HepG2 (cell line): ENCODE measurements around the gene FAM72D.
"Not testable (repeated sequence)": the region's sequence is repeated elsewhere in the genome, so short reads cannot be mapped to it uniquely, and the experiment has no call there.

Experiments
- CSRNP2 ChIP-seq: sonication (generic); formaldehyde crosslinking; conservative IDR thresholded peaks from 2 replicates; pipeline ENCODE4 v1.8.0; 2022; ENCODE audit warnings: low read depth, missing genetic modification reagents
- CTCF ChIP-seq: sonication (generic); formaldehyde crosslinking; IDR thresholded peaks from 2 replicates; pipeline ENCODE4 v1.5.0; 2020; ENCODE audit warnings: mild to moderate bottlenecking, missing genetic modification reagents, moderate library complexity
- GABPA ChIP-seq, 2 experiments: IDR thresholded peaks; 2 replicates each; pipeline ENCODE4 v1.6.1; 2011 to 2016; ENCODE audit warnings: low read depth in 2 of 2, low read length in 1 of 2, missing biosample characterization in 1 of 2, missing genetic modification characterization in 1 of 2
- GMEB1 ChIP-seq: sonication (generic); formaldehyde crosslinking; IDR thresholded peaks from 2 replicates; pipeline ENCODE4 v1.5.1; 2020; ENCODE audit warnings: missing genetic modification reagents, mild to moderate bottlenecking, borderline replicate concordance
- NAIF1 ChIP-seq: sonication (generic); formaldehyde crosslinking; IDR thresholded peaks from 2 replicates; pipeline ENCODE4 v1.5.0; 2020; ENCODE audit warnings: mild to moderate bottlenecking, missing genetic modification reagents, borderline replicate concordance
- PAF1 ChIP-seq: IDR thresholded peaks from 2 replicates; pipeline ENCODE4 v1.6.1; 2016; ENCODE audit warnings: missing genetic modification reagents, missing compliant biosample characterization
- PREB ChIP-seq: sonication (generic); formaldehyde crosslinking; IDR thresholded peaks from 2 replicates; pipeline ENCODE4 v1.4.0; 2020; ENCODE audit warnings: missing genetic modification reagents
- RAD51 ChIP-seq: fragments of 450-650 bp; IDR thresholded peaks from 2 replicates; pipeline ENCODE4 v1.6.1; 2016; ENCODE audit warnings: borderline replicate concordance
- RELA ChIP-seq: sonication (generic); formaldehyde crosslinking; IDR thresholded peaks from 2 replicates; pipeline ENCODE4 v1.4.0; 2020; ENCODE audit warnings: missing genetic modification reagents
- RFX5 ChIP-seq: IDR thresholded peaks from 2 replicates; pipeline ENCODE4 v1.6.1; 2011; ENCODE audit warnings: low read depth, low read length, improper control_type of control experiment
- ZBTB42 ChIP-seq: sonication (generic); formaldehyde crosslinking; IDR thresholded peaks from 2 replicates; pipeline ENCODE4 v1.5.0; 2020; ENCODE audit warnings: mild to moderate bottlenecking, missing genetic modification reagents
- ZNF143 ChIP-seq: sonication (generic); formaldehyde crosslinking; IDR thresholded peaks from 2 replicates; pipeline ENCODE4 v1.4.0; 2020; ENCODE audit warnings: missing genetic modification reagents
- ZNF251 ChIP-seq: sonication (generic); formaldehyde crosslinking; IDR thresholded peaks from 2 replicates; pipeline ENCODE4 v1.9.0; 2021; ENCODE audit warnings: mild to moderate bottlenecking, missing genetic modification reagents
- ZNF317 ChIP-seq: sonication (generic); formaldehyde crosslinking; IDR thresholded peaks from 2 replicates; pipeline ENCODE4 v1.5.0; 2020; ENCODE audit warnings: mild to moderate bottlenecking, missing genetic modification reagents

GRCh38 chr1:145095284-145096057, at the start of gene FAM72D, which contains the start of gene SRGAP2B:
- not testable (repeated sequence) for TF ChIP-seq CTCF (CRISPR knock-in tag); ZNF251; ZNF317 (CRISPR knock-in tag); RAD51; GABPA (IDR thresholded peaks at IDR 0.05; ENCODE audit: low read depth, low read length); GABPA (CRISPR knock-in tag; IDR thresholded peaks at IDR 0.05; ENCODE audit: low read depth); CSRNP2; RELA (CRISPR knock-in tag); GMEB1 (CRISPR knock-in tag); PAF1 (CRISPR knock-in tag); ZNF143 (CRISPR knock-in tag); PREB (CRISPR knock-in tag); RFX5; ZBTB42 (CRISPR knock-in tag); NAIF1 (CRISPR knock-in tag)
